ENCODE measurements around the gene CLIC3.
A peak's percentile ranks its signal among the peaks of the same experiment; 100 is the strongest.
"Not testable (repeated sequence)": the region's sequence is repeated elsewhere in the genome, so short reads cannot be mapped to it uniquely, and the experiment has no call there.

Gene CLIC3

DNA sequence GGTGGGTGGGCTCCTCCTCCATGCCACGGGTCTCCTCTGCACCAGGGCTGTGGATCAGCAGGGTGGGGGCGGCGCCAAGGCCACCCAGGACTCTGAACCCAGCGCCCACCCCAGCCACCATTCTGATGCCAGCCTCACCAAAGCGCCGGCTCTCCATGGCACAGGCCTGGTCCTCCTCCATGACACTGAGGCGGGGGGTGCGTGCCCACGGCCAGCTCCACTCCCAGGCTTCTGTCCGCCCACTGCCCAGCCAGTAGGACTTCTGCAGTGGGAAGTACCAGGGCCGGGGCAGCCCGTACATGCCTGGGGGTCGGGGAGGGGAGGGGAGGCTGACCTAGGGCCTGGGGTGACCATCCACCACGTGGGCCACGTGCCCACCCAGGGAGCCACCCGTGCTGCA, 20.1 kb upstream of the CLIC3 start:
- no peak for DNase-seq

DNA sequence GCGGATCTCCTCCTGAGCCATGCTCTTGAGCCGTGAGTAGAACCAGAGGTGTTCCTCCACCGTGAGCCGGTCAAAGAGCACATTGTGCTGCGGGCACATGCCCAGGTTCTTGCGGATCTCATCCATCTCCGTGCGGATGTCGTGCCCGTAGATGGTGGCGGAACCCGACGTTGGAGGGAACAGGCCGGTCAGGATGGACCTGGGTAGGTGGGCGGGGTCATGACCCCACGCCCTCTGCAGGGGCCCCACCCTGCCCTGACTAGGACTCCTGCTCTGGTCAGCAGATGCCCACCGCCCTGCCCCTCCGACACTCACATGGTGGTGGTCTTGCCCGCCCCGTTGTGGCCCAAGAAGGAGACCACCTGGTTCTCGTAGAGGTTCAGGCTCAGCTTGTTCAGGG, 19.6 kb upstream of the CLIC3 start:
- no peak for DNase-seq

DNA sequence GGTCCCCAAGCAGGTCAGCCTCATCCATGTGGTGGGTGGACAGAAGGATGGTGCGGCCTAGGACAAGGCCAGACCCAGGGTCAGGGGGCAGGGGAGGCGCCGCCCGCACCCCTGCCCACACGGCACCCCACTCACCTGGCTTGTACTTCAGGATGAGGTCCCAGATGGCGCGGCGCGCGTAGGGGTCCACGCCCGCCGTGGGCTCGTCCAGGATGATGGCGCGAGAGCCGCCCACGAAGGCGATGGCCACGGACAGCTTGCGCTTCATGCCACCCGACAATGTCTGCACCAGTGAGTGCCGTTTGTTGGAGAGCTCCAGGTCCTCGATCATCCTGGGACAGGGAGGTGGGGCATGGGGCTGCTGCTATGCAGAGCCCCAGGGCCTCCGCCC, 19.2 kb upstream of the CLIC3 start:
- DNase-seq: no peak

DNA sequence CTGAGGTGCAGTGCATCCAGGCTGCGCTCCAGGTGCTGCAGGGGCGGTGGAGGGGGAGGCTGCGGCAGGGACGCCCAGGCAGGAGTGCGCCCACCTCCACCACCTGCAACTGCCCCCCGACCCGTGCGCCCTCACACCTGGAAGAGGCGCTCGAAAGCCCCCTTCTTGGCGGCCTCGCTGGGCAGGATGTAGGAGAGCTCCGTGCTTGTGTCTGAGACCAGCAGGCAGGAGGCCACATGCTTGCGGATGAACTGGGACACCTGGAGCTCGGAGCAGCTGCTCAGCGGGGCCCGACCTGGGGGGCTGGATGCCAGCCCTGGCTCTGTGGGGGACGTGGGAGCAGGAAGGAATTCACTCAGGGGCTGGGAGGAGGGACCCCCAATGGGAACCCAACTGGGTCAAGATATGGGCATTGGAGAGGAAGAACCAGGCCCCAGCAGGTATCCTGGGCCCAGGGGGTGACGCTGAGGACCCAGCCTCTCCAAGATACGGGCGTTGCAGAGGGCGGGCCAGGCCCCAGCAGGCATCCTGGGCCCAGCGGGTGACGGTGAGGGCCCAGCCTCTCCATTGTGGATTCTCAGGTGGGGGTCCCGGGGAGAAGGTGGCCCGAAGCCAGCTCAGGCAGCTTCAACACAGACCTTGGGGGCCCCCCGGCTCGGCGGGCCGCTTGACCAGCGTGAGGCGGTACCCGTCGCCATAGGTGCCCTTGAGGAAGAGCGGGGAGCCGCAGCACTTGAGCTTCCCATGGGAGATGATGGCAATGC, 18.6 kb upstream of the CLIC3 start:
- no peak for DNase-seq

DNA sequence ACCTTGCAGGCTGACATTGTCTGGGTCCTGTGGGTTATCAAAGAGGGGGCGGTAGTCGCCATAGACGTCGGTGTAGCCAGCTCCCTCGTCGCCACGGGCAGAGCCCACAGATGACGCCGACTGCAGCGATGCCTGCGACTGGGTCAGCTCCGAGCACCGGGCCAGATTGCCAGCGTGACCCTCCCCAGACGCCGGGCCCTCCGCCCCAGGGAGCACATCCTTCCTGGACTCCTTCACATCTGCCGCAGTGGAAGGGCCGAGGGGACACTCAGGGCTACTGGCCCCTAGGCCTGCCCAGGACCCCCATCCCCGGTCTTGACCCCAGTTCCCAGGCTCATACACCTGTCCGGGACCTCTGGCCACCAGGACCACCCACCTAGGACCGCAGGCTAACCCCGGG, 17.8 kb upstream of the CLIC3 start:
- DNase-seq: no peak

DNA sequence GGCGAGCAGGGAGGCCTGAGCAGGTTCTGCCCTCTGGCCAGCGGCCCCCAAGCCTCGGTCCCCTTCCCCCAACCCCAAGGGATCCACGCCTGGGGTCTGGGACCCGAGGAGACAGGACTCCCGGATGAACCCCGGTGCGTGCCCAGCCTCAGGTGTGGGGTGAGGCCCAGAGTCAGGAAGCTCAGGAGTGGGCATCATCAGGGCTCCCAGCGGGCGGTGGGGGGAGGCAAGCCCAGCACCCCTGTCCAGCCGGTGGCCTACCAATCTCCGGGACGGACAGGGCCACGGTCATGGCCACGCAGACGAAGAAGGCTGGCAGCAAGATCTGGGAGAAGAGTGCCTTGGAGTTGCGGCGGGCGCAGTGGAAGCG, 17.2 kb upstream of the CLIC3 start:
- no peak for DNase-seq

DNA sequence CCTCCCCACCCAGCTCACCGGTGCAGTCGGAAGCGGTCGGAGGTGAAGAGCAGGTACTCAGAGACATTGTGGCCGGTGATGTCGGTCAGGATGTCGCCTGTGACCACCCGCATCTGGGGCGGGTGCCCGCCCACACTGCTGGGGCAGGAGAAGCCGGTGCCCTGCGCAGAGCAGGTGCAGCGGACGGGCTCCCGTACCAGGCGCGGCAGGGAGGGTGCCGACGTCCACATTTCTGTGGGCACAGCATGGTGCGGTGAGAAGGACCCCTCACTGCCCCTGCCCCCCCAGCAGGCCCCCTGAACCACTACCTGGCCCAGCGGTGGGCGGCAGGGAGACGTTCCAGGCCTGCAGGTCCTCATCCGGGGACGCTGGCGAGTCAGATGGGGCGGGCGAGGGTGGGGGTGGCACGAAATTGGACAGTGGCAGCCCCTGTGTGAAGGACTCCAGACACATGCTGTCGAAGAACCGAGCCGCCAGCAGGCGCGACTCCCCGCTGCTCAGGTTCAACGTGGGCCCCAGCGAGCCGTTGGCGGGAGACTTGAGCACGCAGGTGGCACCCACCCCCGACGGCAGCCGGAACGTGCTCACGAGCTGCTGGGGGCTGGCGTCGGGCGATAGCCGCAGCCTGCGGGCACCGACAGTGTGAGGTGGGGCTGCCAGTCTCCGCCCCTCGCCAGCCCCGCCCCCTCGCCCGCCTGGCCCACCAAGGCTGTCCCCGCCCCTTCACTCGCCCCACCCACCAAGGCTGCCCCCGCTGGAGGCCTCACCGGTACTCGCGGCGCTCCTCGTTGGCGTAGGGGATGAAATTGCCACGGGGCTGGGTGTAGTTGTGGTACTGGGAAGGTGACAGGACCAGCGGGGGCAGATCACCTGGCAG, 16.6 kb upstream of the CLIC3 start:
- no peak for DNase-seq

DNA sequence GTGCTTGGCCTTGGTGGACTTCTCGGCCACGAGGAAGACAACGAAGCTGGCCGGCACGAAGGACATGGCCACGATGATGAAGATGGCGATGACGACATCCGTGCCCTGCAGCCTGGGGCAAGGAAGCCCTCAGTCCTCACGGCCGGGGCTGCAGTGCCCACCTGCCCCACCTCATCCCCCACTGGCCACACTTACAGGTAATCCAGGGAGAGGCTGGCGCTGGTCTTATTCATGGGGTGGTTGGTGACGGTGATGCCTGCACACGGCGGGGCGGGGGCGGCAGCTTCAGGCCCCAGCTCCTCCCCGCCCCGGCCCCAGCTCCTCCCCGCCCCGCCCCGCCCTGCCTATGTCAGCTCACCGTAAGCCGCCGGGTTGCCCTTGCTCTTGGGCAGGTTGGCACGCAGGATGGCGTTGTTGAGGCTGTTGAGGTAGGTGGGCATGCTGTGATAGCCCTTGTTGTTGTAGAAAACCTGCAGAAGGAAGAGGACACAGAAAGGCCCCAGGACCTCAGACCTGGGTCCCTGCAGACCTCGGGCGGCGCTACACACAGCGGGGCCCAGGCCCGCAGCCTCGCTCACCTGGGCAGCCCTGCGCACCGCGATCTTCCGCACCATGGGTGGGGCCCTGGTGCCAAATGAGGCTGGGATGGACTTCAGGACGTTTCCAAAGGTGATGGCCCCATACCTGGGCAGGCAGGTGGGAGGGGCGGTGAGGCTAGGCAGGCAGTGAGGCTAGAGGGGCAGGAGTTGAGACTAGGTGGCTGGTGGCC, 15.7 kb upstream of the CLIC3 start:
- no peak for DNase-seq

DNA sequence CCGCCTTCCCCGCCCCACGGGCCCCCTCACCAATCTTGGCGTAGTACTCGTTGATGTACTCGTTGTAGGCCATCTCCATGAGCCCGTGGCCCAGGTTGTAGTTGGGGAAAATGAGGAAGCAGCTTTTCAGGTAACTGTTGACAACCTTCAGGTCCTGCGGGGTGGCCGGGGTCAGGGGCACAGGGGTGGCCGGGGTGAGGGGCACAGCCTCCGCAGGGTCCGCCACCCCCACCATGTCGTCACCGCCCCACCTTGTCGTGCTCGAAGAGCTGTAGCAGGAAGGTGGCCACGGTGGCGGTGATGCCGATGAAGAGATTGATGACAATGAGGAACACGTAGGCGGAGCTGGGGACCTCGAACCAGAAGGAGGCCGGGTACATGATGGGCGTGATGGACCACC, 14.8 kb upstream of the CLIC3 start:
- DNase-seq: no peak

DNA sequence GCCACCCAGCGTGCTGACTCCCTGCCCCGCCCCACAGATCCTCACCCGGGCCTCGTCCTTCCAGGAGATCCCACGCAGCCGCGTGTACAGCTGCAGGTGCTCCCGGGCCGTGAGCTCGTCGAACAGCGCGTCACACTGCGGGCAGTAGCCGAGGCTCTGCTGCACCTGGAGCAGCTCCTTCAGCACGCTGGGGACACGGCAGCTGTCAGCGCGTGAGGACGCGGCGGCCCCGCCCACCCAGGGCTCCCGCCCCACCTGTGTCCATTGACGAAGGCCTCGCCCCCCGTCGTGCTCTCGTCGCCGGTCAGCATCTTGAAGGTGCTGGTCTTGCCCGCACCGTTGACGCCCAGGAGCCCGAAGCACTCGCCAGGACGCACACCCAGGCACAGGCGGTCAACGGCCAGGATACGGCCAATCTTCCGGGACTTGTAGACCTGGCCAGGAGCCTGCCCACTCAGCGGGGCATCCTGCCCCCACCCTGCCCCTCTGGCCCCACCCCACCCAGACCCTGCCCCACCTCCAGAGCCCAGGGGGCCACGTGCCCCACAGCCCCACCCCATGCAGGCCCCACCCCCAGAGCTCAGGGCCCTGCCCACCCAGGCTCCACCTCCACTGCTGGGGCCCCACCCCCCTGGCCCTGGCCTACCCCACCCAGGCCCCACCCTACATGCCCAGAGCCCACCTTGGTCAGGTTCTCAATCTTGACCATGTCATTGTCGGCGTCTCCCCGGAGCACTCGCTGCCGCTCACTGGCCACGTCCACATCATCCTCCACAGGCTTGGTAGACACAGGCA, 13.8 kb upstream of the CLIC3 start:
- DNase-seq: no peak

DNA sequence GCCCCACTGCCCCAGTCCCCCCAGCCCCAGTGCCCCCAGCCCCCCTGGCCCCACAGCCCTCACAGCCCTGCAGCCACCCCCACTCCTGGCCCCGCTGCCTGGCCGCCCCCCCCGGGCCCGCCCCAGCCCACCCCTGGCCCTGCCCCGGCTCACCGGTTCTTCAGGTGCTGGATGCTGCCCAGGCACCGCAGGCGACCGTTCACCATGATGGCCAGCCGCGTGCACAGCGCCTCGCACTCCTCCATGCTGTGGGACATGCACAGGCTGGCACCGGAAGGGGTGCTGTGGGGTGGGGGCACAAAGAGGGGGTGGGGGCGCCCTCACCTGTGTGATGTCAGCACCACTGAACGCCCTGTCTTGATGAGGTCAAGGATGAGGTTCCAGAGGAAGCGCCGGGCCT, 12.8 kb upstream of the CLIC3 start:
- DNase-seq: no peak

DNA sequence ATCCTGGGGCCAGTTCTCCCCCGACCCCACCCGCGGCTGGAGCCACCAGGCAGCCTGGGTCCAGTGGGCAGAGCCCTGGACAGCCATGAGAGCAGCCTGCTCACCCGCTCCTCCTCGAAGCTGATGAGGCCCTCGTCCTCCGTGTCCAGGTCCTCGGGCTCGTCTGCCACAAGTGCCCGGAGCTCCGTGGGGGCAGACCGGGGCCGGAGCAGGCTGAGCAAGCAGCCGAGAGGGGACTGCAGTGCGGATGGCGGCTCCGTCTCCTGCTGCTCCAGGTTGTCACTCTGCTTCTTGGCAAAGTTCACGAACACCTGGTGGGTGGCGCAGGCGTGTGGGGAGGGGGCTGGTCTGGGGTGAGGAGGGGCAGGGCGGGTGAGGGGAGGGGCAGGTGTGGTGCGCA, 11.9 kb upstream of the CLIC3 start:
- no peak for DNase-seq

DNA sequence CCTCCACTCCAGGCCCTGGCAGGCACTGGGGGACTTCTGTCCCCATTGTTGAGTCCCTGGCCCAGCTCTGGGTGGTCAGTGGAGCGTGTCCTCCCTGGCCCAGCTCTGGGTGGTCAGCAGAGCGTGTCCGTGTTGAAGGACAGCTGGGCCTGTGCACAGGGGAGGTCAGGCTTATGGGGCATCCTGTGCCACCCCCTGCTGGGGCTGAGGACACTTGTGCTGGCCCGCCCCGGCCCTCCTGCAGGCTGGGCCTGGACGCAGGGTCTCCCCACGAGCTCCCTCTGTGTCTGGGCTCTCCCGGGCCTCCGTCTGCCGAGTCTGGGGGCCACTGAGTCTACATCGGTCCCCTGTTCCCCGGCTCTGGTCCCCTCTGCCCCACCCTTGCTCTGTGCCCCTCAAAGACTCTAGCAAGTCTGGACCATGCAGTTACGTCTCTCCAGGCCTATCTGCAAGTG, 11.5 kb upstream of the CLIC3 start:
- DNase-seq: no peak

DNA sequence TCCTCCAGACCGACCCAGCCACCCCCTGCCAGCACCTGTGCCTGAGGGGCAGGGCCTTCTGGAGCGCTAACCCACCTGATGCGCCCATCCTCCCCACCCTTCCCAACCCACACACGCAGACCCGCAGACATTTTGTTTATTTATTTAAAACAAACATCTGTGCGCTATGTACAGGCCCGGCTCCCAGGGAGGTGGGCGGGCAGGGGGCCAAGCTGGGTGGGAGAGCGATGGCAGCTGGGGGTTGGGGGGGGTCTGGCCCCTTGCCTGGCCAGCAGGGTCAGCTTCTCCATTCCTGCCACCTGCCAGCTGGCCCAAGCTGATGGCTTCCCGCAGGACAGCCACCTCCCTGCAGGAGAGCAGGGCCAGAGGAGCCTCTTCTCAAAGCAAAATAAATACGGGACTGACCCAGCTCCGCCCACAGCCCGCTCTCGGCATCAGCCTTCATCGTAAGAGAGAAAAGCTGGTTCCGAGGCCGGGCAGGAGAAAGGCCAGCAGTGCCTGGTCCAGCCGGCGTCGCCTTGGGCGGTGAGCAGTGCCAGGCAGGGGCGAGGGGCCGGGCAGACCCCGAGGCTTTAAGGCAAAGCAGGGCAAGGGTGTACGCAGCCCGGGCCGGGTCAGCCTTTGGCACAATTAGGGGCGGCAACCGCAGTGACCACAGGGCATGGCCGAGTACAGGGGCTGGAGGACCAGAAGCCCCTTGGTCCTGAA, 10.9 kb upstream of the CLIC3 start:
- no peak for DNase-seq

DNA sequence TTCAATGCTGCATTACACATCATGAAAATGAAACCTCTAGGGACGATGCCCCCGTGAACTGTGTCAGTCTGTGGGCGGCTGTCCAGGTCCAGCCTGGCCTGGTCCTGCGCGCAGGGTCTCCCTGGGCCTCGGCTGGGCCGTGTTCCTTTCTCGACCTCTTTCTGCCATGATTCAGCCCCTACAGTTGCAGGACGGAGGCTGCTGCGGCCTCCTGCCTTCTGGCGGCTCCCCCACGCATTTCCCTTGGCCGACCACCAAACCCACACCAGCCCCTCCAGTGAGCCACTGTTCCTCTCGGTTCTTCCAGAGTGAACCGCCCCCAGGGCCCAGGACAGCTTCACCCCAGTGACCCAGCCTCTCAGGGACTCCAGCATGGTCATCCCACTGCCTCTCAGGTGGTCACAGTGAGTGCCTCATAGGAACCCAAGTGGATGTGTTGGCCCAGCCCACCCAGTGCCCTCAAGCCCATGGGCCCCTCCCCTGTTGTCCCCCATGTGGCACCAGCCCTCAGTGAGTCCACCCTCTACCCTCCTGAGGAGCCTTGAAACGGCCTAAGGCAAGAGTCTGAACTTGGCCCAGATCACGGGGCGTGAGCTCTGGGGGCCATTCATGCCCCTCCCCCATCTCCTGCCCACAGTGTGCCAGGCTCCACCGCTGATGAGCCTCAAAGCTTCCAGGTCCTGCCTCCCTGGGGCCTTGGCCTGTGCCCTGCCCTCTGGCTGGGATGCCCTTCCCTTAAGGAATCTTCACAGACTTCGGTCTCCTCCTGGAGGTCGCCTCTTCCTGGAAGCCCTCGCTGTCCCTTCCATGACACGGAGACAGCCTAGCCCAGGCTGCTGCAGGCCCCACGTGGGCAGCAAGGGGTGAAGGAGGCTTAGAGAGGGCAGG, 10.0 kb upstream of the CLIC3 start:
- no peak for DNase-seq

DNA sequence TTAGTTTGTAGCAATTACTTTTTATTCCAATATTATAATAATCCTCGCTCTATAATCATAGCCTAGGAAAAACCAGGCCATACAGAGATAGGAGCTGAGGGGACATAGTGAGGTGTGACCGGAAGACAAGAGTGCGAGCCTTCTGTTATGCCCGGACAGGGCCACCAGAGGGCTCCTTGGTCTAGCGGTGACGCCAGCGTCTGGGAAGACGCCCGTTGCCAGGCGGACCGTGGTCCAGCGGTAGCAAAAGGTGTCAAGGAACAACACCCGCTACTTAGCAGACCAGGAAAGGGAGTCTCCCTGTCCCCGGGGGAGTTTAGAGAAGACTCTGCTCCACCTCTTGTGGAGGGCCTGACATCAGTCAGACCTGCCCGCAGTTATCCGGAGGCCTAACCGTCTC, 7.9 kb upstream of the CLIC3 start:
- DNase-seq: not testable (repeated sequence)

DNA sequence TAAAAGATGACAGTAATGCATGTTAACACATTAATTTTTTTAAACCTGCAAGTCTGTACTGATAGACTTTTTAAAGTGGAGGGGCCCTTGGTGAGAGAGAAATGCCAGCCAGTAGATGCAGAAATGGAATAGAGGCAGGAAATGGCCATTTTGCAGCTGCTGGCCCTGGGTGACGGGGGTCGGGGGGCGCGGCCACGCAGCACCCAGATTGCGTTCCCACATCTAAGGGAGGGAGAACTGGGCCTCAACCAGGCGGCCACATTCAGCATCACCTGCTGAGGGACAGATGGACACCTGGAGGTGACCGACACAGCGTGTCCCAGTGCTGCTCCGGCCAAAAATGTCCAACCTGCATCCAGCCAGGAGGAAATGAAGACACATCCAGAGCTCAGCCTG, 6.3 kb upstream of the CLIC3 start:
- DNase-seq: no peak

DNA sequence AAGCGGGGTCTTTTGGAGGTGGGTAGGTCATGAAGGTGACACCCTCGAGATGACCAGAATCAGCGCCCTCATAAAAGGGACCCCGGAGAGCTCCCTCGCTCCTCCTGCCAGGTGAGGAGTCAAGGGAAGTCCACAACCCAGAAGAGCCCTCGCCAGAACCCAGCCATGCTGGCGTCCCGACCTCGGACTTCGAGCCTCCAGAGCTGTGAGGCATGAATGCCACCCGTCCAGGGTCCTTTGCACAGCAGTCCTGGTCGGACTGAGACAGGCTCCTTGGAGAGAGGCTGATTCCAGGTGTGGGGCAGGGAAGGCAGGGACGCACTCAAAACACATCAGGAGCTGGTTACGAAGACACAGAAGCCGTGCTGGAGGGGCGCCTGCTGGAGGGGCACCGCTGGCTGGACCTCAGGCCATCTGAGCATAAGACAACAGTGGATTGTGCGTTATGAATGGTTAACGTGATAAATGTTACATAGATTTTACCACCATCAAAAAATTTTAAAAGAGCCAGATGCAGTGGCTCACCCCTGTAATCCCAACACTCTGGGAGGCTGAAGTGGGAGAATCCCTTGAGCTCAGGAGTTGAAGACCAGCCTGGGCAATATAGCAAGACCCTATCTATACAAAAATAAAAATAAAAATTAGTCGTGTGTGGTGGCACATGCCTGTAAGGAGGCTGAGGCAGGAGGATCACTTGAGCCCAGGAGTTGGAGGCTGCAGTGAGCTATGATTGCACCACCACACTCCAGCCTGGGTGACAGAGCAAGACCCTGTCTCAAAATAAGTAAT, 5.7 kb upstream of the CLIC3 start:
- DNase-seq: no peak

DNA sequence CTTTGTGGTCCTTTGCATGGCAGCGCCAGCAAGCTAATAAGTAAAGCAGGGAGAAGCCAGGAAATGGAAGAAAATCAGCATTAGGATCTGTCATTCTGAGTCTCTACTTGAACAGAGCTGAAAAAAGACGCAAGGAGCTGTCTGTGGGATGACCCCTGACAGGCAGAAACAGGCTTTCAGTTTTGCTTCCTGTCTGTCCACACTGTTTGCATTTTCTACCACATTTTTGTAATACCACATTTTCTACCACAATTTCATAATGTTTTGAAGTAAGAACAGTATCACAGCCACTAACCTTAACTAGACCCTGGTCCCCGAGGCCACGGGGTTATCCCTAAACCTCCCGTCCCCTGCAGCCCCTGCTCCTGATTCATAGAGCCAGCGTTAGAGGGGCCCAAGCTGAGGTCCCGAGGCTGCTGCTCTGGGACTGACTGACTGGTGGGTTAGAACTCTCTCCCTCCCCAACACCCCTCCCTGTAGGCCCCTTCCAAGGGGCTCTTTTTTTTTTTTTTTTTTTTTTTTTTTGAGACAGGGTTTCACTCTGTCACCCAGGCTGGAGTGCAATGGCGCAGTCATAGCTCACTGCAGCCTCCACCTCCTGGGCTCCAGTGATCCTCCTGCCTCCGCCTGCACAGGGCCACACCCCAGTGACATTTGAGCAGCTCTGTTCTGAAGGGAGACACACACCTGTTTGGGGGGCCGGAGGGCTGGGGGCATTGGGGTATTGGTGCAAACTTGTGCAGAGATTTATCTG, 4.0 kb upstream of the CLIC3 start:
- peak in 2 of 5 experiments; percentile 72 to 79 for DNase-seq

Data from T-helper 2 cell (primary cell).